Esophagus squamous epithelium (tissue), 5 donors: ENCODE results near the gene F2RL2. TPM values are rescaled to one million over a fixed set of nuclear protein-coding genes. Genes with fewer than 3 reads are reported as not detected.

Experiments
- DNase-seq: peaks from one replicate; lab custom pipeline; 2025; lab: John Stamatoyannopoulos, UW
- H3K27ac ChIP-seq, 4 donors: fragments of 200-600 bp; sonication (generic); one replicate each; pipeline ENCODE4 v1.5.1; 2016 to 2019; ENCODE audit warnings: mild to moderate bottlenecking in 1 of 4
- H3K27me3 ChIP-seq, 4 donors: fragments of 200-600 bp; sonication (generic); 1 replicate in 3 of 4; 2 replicates in 1 of 4; pipeline versions ENCODE4 v1.5.1 to v1.6.0; 2017 to 2021; ENCODE audit warnings: antibody characterized with exemption in 1 of 4
- H3K36me3 ChIP-seq, 3 donors: fragments of 200-600 bp; sonication (generic); one replicate each; pipeline ENCODE4 v1.5.1; 2016 to 2019
- H3K4me1 ChIP-seq, 3 donors: fragments of 200-600 bp; sonication (generic); one replicate each; pipeline ENCODE4 v1.5.1; 2017 to 2019
- H3K4me3 ChIP-seq, 4 donors: fragments of 200-600 bp; sonication (generic); 1 replicate in 3 of 4; 2 replicates in 1 of 4; pipeline ENCODE4 v1.5.1; 2016 to 2019; ENCODE audit warnings: mild to moderate bottlenecking in 2 of 4, moderate library complexity in 1 of 4
- H3K9me3 ChIP-seq, 3 donors: fragments of 200-600 bp; sonication (generic); one replicate each; pipeline ENCODE4 v1.5.1; 2016 to 2019
- POLR2A ChIP-seq, 4 donors: fragments of 450-650 bp; IDR thresholded peaks; one replicate each; pipeline ENCODE4 v1.6.1; 2017; ENCODE audit warnings: antibody characterized with exemption in 4 of 4, mild to moderate bottlenecking in 4 of 4, moderate library complexity in 3 of 4
- WGBS, 2 donors: methylation state at CpG; one replicate each; pipeline ENCODE4 v1.1.5; 2018; 5-methylcytosine and 5-hydroxymethylcytosine counted together
- intact Hi-C: fragments of 100-400 bp; cut with DNase I; formaldehyde crosslinking; loops from one replicate; pipeline ENCODE4 v1.15.0; 2022
- total RNA-seq, 4 donors: library from RNA; depleted of rRNA; stranded (reverse); fragments of >200 nt; gene quantifications; one replicate each; pipeline ENCODE4 v1.1.0, GENCODE V29; 2016
- TF ChIP-seq, protein P1 (sequence below), 6 experiments: fragments of 450-650 bp in 4 of 6; fragments of 200-600 bp in 2 of 6; sonication (generic) in 2 of 6; IDR thresholded peaks; one replicate each; pipeline ENCODE4 v1.5.1; 2016 to 2019; ENCODE audit warnings: antibody characterized with exemption in 6 of 6, mild to moderate bottlenecking in 4 of 6, moderate library complexity in 4 of 6
- donor health status: DM: yes; HTN: yes; CAD: no.

F2RL2 gene
- total RNA-seq, 4 donors from 2014 or later = 0.18 to 0.76 (median 0.44) TPM

DNA sequence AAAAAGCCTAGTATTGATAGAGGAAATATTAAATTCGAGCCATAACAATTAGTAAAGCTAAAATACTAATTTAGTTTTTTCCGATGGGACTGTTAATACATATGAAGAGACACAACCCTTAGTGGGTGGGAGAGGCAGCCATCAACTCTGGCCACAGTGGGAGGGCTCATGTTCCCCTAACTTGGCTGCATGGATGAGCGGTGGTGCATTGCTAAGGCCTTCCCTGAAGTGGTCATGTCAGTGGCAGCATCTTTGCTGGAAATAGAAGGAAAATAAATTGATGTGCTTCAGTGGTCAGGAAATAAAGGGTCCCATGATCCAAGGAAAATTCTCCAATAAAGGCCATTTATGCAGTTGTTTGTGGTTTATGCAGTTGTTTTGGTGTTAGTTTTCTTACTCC is 33.9 kb upstream of the F2RL2 start:
- H3K4me1 ChIP-seq = no peaks in the 10 kb centered on the region
- no peak overlapping the region for H3K4me3 ChIP-seq
- WGBS, 2 donors = 77 to 94% methylated on average over 3 of the region's 3 CpGs
- intact Hi-C loops = no loop called here
- H3K27ac ChIP-seq = no peak overlapping the region
- H3K27me3 ChIP-seq = no peaks in the 10 kb centered on the region
- H3K36me3 ChIP-seq = no peaks in the 10 kb centered on the region
- TF ChIP-seq POLR2A (IDR thresholded peaks at IDR 0.05) = no peak
- TF ChIP-seq, protein P1, sequence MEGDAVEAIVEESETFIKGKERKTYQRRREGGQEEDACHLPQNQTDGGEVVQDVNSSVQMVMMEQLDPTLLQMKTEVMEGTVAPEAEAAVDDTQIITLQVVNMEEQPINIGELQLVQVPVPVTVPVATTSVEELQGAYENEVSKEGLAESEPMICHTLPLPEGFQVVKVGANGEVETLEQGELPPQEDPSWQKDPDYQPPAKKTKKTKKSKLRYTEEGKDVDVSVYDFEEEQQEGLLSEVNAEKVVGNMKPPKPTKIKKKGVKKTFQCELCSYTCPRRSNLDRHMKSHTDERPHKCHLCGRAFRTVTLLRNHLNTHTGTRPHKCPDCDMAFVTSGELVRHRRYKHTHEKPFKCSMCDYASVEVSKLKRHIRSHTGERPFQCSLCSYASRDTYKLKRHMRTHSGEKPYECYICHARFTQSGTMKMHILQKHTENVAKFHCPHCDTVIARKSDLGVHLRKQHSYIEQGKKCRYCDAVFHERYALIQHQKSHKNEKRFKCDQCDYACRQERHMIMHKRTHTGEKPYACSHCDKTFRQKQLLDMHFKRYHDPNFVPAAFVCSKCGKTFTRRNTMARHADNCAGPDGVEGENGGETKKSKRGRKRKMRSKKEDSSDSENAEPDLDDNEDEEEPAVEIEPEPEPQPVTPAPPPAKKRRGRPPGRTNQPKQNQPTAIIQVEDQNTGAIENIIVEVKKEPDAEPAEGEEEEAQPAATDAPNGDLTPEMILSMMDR (IDR thresholded peaks at IDR 0.05) = no peak
- no peak for DNase-seq
- H3K9me3 ChIP-seq = no peaks in the 10 kb centered on the region

DNA sequence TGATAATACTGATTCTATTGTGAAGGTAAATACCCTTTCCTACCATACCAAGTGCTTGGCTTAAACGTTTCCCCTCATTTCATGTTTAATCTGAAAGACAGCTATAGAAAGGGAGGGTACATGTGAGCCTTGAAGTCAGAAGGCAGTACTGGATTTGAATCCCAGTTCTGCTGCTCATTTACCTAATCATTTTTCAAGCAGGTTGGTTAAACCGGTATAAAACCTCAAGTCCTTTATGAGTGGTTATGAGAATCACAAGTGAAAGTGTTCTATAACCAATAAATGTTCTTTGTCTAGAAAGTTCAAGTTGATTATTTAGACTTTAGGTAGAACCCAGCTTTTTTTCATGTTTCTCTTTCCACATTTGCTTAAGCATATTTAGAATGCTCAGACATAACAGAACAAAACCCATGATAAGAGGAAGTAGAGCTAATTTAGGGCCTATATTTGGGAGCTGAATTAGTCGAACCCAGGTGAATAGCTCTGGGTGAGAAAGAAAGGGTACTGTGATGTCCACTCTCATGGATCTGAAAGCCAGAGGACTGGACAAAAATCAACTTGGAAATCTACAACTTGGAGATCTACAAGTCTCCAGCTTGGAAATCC is 29.7 kb upstream of the F2RL2 start:
- H3K36me3 ChIP-seq = no peaks in the 10 kb centered on the region
- no peak for DNase-seq
- TF ChIP-seq, protein P1 (IDR thresholded peaks at IDR 0.05) = no peak
- TF ChIP-seq POLR2A (IDR thresholded peaks at IDR 0.05) = no peak
- no peaks in the 10 kb centered on the region for H3K27me3 ChIP-seq
- 62 to 77% methylated on average over 3 of the region's 3 CpGs for WGBS, 2 donors
- peaks cover 0 to 11% (median 8%) of the 10 kb centered on the region in 3 donors for H3K9me3 ChIP-seq
- H3K4me3 ChIP-seq = no peak overlapping the region
- no peaks in the 10 kb centered on the region for H3K4me1 ChIP-seq
- intact Hi-C loops = no loop called here
- H3K27ac ChIP-seq = no peak overlapping the region

DNA sequence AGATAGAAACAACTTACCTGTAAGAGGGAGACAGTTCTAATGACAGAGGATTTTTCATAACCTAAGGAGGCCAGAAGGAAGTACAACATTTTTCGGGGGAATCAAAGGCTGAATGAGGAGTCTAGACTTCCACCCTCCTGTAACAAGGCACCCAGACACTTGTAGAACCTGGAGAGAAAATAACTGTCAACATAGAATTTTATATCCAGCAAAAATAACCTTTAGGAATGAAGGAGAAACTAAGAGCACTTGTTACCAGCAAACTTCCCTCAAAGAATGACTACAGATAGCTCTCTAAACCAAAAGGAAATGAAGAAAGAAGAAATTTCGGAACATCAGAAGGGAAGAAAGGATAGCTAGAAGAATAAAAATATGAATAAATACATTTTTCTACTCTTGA is 25.9 kb upstream of the F2RL2 start:
- Histone ChIP-seq H3K9me3 (peaks cover 0 to 11% (median 8%) of the 10 kb centered on the region in 3 donors), H3K4me1 (no peaks in the 10 kb centered on the region), H3K27ac (no peak overlapping the region), H3K27me3 (no peaks in the 10 kb centered on the region), H3K4me3 (no peak overlapping the region), H3K36me3 (no peaks in the 10 kb centered on the region)
- DNase-seq = no peak
- 93 to 97% methylated on average over 2 of the region's 2 CpGs for WGBS, 2 donors
- intact Hi-C loops = no loop called here
- no peak for TF ChIP-seq POLR2A (IDR thresholded peaks at IDR 0.05)
- TF ChIP-seq, protein P1 (IDR thresholded peaks at IDR 0.05) = no peak

DNA sequence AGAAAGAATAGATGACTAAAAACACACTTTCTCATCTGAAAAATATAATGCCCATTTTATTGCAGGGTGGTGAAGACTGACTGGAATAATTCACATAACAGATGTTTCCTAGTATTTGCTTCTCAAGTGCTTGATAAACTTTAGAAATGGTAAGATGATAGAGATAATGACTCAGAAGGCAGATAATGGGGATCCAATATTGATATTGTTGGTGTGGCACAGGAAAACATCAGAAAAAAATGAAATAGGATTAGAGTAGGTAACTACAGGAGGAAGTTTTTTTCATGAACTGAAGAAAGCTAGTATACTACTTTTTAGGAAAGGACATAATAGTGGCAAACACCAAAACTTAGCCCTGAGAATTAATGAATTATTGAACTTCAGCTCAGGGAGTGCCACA is 20.2 kb upstream of the F2RL2 start:
- intact Hi-C loops = no loop called here
- DNase-seq = no peak
- H3K27ac ChIP-seq = no peak overlapping the region
- H3K36me3 ChIP-seq = no peaks in the 10 kb centered on the region
- no peak overlapping the region for H3K4me3 ChIP-seq
- TF ChIP-seq POLR2A (IDR thresholded peaks at IDR 0.05) = no peak
- TF ChIP-seq, protein P1 (IDR thresholded peaks at IDR 0.05) = no peak
- H3K4me1 ChIP-seq = peaks cover 0 to 5% (median 0%) of the 10 kb centered on the region in 3 donors
- H3K9me3 ChIP-seq = no peaks in the 10 kb centered on the region
- H3K27me3 ChIP-seq = no peaks in the 10 kb centered on the region

DNA sequence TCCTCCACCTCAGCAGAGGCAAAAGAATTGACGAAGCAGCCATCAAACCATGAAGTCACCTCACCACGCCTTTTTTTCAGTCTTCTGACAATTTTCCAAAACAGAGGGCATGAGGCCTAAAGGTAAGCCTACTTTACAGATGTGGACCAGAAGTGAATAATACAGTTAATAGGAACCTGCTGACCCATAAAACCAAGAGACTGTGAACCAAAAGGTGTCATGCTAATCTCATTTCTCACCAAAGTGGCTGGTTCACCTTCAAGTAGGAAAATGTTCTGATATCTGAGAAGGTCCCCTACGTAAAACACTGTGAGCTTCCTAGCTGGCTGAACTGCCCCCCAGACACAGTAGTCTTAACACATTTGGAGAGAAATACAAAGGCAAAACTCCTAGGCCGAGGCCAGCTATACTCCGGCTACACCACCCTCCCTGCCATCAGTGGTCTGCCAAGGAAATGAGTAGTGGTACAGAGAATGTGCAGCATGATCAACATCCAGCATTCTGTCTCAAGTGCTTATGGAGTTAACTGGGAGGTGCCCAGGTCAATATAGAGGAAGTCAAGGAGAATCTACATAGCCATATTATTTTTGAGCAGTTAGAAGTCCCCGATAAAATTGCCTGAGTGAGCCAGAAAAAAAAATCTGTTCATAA is 19.3 kb upstream of the F2RL2 start:
- no peak for DNase-seq
- TF ChIP-seq POLR2A (IDR thresholded peaks at IDR 0.05) = no peak
- TF ChIP-seq, protein P1 (IDR thresholded peaks at IDR 0.05) = no peak
- no peak overlapping the region for H3K4me3 ChIP-seq
- H3K27ac ChIP-seq = no peak overlapping the region
- H3K4me1 ChIP-seq = peaks cover 0 to 7% (median 0%) of the 10 kb centered on the region in 3 donors
- 83 to 87% methylated on average over 6 of the region's 6 CpGs for WGBS, 2 donors
- no peaks in the 10 kb centered on the region for H3K36me3 ChIP-seq
- intact Hi-C loops = no loop called here
- no peaks in the 10 kb centered on the region for H3K9me3 ChIP-seq
- H3K27me3 ChIP-seq = no peaks in the 10 kb centered on the region
